ENCODE data around the gene NCF4. TPM values are rescaled to one million over a fixed set of nuclear protein-coding genes. Genes with fewer than 3 reads are reported as not detected.

NCF4 gene
- total RNA-seq, 2 donors from 2014 or later: not detected

DNA sequence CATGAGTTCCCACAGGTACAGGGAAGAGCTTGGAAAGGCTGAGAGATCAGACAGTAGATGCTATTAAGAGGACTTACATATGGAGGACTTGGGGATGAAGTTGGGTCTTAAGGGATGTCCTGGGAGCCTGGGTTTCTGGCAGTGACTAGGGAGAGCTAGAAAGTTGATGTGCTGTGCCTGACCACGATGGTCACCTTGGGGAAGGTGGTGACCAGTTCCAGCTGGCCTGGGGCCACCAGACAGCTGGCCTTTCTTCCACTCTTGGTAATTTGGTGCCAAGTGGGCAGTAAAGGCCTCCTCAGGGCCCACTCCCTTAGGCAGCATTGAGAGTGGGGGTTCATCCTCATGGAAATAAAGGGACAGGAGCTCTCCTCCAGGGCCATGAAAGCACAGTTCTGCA, 38.7 kb downstream of the NCF4 start:
- Mint-ChIP-seq H3K27ac (no peak overlapping the region), H3K27me3 (ENCODE audit: insufficient read depth) (peaks cover 31% of the 10 kb centered on the region)
- WGBS, 2 experiments (ENCODE audit: insufficient coverage in 1 of 2, insufficient read length in 1 of 2): 60 to 87% methylated on average over 1 of the region's 1 CpG

GRCh38 chr22:36900225-36900624, 39.4 kb downstream of the NCF4 start:
- Histone ChIP-seq H3K36me3 (ENCODE audit: control insufficient read depth, insufficient read depth, low read length) (no peaks in the 10 kb centered on the region), H3K9me3 (ENCODE audit: control insufficient read depth, low read length) (peaks cover 18% of the 10 kb centered on the region), H3K4me3 (ENCODE audit: low read length) (no peak overlapping the region), H3K27ac (ENCODE audit: low read depth, low read length) (no peak overlapping the region), H3K4me1 (ENCODE audit: control insufficient read depth, insufficient read depth, low read length) (peaks cover 9% of the 10 kb centered on the region), H3K9ac (ENCODE audit: extremely low read depth, low read length, poor library complexity, severe bottlenecking) (no peak overlapping the region), H3K27me3 (ENCODE audit: control insufficient read depth, insufficient read depth, low read length, poor library complexity, severe bottlenecking) (no peaks in the 10 kb centered on the region)
- TF ChIP-seq CTCF (conservative IDR thresholded peaks at IDR 0.05): no peak
- Mint-ChIP-seq H3K36me3 (ENCODE audit: low read depth) (no peaks in the 10 kb centered on the region), H3K9me3 (peaks cover 32% of the 10 kb centered on the region), H3K4me3 (no peak overlapping the region), H3K27me3 (ENCODE audit: insufficient read depth) (peaks cover 31% of the 10 kb centered on the region), H3K27ac (no peak overlapping the region), H3K4me1 (peaks cover 12% of the 10 kb centered on the region)
- DNase-seq: no peak
- 95 to 100% methylated on average over 1 to 2 of the region's 2 CpGs for WGBS, 2 experiments (ENCODE audit: insufficient coverage in 1 of 2, insufficient read length in 1 of 2)

More for the DNA sequence above, 38.7 kb downstream of the NCF4 start:
- Histone ChIP-seq H3K4me1 (ENCODE audit: control insufficient read depth, insufficient read depth, low read length) (peaks cover 9% of the 10 kb centered on the region), H3K27me3 (ENCODE audit: control insufficient read depth, insufficient read depth, low read length, poor library complexity, severe bottlenecking) (no peaks in the 10 kb centered on the region), H3K36me3 (ENCODE audit: control insufficient read depth, insufficient read depth, low read length) (no peaks in the 10 kb centered on the region), H3K4me3 (ENCODE audit: low read length) (no peak overlapping the region), H3K9me3 (ENCODE audit: control insufficient read depth, low read length) (peaks cover 18% of the 10 kb centered on the region), H3K9ac (ENCODE audit: extremely low read depth, low read length, poor library complexity, severe bottlenecking) (no peak overlapping the region), H3K27ac (ENCODE audit: low read depth, low read length) (no peak overlapping the region)
- Mint-ChIP-seq H3K4me1 (peaks cover 12% of the 10 kb centered on the region), H3K9me3 (peaks cover 36% of the 10 kb centered on the region), H3K4me3 (no peak overlapping the region), H3K36me3 (ENCODE audit: low read depth) (no peaks in the 10 kb centered on the region)
- TF ChIP-seq CTCF (conservative IDR thresholded peaks at IDR 0.05): no peak
- DNase-seq: no peak

DNA sequence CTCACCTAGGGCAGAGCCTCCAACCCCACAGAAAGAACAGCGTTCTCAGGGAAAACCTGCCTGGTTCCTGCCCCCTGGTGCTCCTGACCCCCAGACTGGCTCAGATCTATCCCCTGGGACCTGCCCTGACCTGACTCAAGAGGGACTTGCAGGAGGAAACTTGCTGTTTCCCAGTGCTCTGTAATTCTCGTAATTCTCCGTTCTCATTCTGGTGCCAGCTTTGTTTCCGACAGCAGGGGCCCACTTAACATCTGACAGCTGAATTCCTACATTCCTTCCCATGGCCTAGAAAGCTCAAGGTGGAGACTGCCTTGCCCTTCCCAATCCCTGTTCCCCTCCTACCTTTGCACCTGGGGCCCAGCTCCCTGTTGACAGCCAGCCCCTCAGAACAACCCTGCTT, 40.1 kb downstream of the NCF4 start:
- no peaks in the 10 kb centered on the region for H3K36me3 ChIP-seq (ENCODE audit: control insufficient read depth, insufficient read depth, low read length)
- H3K27me3 ChIP-seq (ENCODE audit: control insufficient read depth, insufficient read depth, low read length, poor library complexity, severe bottlenecking): no peaks in the 10 kb centered on the region
- peaks cover 9% of the 10 kb centered on the region for H3K4me1 ChIP-seq (ENCODE audit: control insufficient read depth, insufficient read depth, low read length)
- no peak overlapping the region for H3K27ac ChIP-seq (ENCODE audit: low read depth, low read length)
- TF ChIP-seq CTCF (conservative IDR thresholded peaks at IDR 0.05): no peak
- peak overlapping the region; percentile 50 for H3K27ac Mint-ChIP-seq
- H3K36me3 Mint-ChIP-seq (ENCODE audit: low read depth): no peaks in the 10 kb centered on the region
- no peak overlapping the region for H3K9ac ChIP-seq (ENCODE audit: extremely low read depth, low read length, poor library complexity, severe bottlenecking)
- 23 to 24% methylated on average over 3 to 4 of the region's 4 CpGs for WGBS, 2 experiments (ENCODE audit: insufficient coverage in 1 of 2, insufficient read length in 1 of 2)
- peaks cover 12% of the 10 kb centered on the region for H3K4me1 Mint-ChIP-seq
- H3K9me3 ChIP-seq (ENCODE audit: control insufficient read depth, low read length): peaks cover 13% of the 10 kb centered on the region
- no peak overlapping the region for H3K4me3 Mint-ChIP-seq
- peaks cover 26% of the 10 kb centered on the region for H3K27me3 Mint-ChIP-seq (ENCODE audit: insufficient read depth)
- DNase-seq: peak; percentile 91
- peaks cover 26% of the 10 kb centered on the region for H3K9me3 Mint-ChIP-seq
- H3K4me3 ChIP-seq (ENCODE audit: low read length): no peak overlapping the region

Data from endodermal cell (in vitro differentiated cells).